GM19035 (cell line): ENCODE data around the gene SLC24A4.

ENCODE experiments used
- ATAC-seq: cut with Tn5 transposase; IDR thresholded peaks from one replicate; pipeline ENCODE4 v1.9.1; 2021; ENCODE audit not compliant: unreplicated experiment

The SLC24A4 gene

GRCh38 chr14:92495027-92495426, 172.1 kb downstream of the SLC24A4 start:
- no peak for ATAC-seq

- ATAC-seq, result no peak
Measured at GRCh38 chr14:92496191-92496857, 173.4 kb downstream of the SLC24A4 start.

GRCh38 chr14:92497391-92497790, 174.4 kb downstream of the SLC24A4 start:
- no peak for ATAC-seq

GRCh38 chr14:92499234-92499633, 176.3 kb downstream of the SLC24A4 start:
- ATAC-seq, result no peak

GRCh38 chr14:92500491-92500941, 177.6 kb downstream of the SLC24A4 start:
- no peak for ATAC-seq

- no peak for ATAC-seq
Measured at GRCh38 chr14:92501891-92502351, 179.0 kb downstream of the SLC24A4 start.

- ATAC-seq, result no peak
Measured at GRCh38 chr14:92502541-92503286, 179.7 kb downstream of the SLC24A4 start.

GRCh38 chr14:92503756-92504491, 181.0 kb downstream of the SLC24A4 start:
- ATAC-seq, result no peak

GRCh38 chr14:92505826-92506225, 182.9 kb downstream of the SLC24A4 start:
- ATAC-seq, result no peak

GRCh38 chr14:92506231-92506630, 183.3 kb downstream of the SLC24A4 start:
- ATAC-seq, result no peak

GRCh38 chr14:92507174-92507768, 184.3 kb downstream of the SLC24A4 start:
- ATAC-seq, result no peak

- no peak for ATAC-seq
Measured at GRCh38 chr14:92510972-92511371, 188.0 kb downstream of the SLC24A4 start.

- ATAC-seq, result no peak
Measured at GRCh38 chr14:92511453-92512238, 188.7 kb downstream of the SLC24A4 start.

- no peak for ATAC-seq
Measured at GRCh38 chr14:92512807-92513203, 189.8 kb downstream of the SLC24A4 start.

GRCh38 chr14:92513204-92513965, 190.4 kb downstream of the SLC24A4 start, which contains the start of gene RIN3:
RIN3 (plus strand) TSS chr14:92513781; CDS start chr14:92513933, 152 bp downstream.
- ATAC-seq, result peak; percentile 69

- ATAC-seq, result peak; percentile 36
Measured at GRCh38 chr14:92513966-92514843, 191.2 kb downstream of the SLC24A4 start.

GRCh38 chr14:92514844-92515514, 192.0 kb downstream of the SLC24A4 start:
- ATAC-seq, result no peak
